Diencephalon (tissue), 1 donor: ENCODE data around the gene UBXN6. TPM values are rescaled to one million over a fixed set of nuclear protein-coding genes. Genes with fewer than 3 reads are reported as not detected.

Experiments used
- small RNA-seq: library from RNA; depleted of rRNA; stranded (forward); fragments of <200 nt; gene quantifications from one replicate; pipeline ENCODE3, GENCODE V24; 2014
- total RNA-seq: library from RNA; depleted of rRNA; stranded (reverse); fragments of >200 nt; gene quantifications from one replicate; pipeline ENCODE4 v1.2.3, GENCODE V29; 2014

The UBXN6 gene
- total RNA-seq: 75.0 TPM

GRCh38 chr19:4457654-4458395 lies at the start of gene UBXN6:
TSS of gene UBXN6 (minus strand) at chr19:4457794. CDS start at chr19:4457697, 97 bp downstream.

GRCh38 chr19:4472174-4472974 lies 14.8 kb upstream of the UBXN6 start, which contains the start of gene HDGFL2:
TSS of gene HDGFL2 (plus strand) at chr19:4472297. CDS start at chr19:4472351, 54 bp downstream.

GRCh38 chr19:4402171-4403004 lies 55.2 kb downstream of the UBXN6 start, which contains the start of gene CHAF1A:
TSS of gene CHAF1A (plus strand) at chr19:4402640. CDS start at chr19:4402763, 123 bp downstream.

GRCh38 chr19:4400135-4400936 lies 57.3 kb downstream of the UBXN6 start, which contains the start of gene SH3GL1:
TSS of gene SH3GL1 (minus strand) at chr19:4400547. CDS start at chr19:4400368, 179 bp downstream.

Small RNA genes lying within 50 kb of the gene (small RNA-seq; reads per million reads assigned to genes)
- not detected for gene MIR4746

Other genes with a start within 250 kb of the UBXN6 start
- 0.23 TPM for gene EBI3, start 228.3 kb downstream of the UBXN6 start, total RNA-seq
- gene YJU2, start 210.7 kb downstream of the UBXN6 start, total RNA-seq: 14.8 TPM
- 10.1 TPM for gene SHD, start 178.5 kb downstream of the UBXN6 start, total RNA-seq
- 1.4 TPM for gene TMIGD2, start 155.4 kb downstream of the UBXN6 start, total RNA-seq
- gene FSD1, start 153.2 kb downstream of the UBXN6 start, total RNA-seq: 51.4 TPM
- 0.69 TPM for gene STAP2, start 119.0 kb downstream of the UBXN6 start, total RNA-seq
- gene MPND, start 114.2 kb downstream of the UBXN6 start, total RNA-seq: 19.6 TPM
- gene SH3GL1, start 57.2 kb downstream of the UBXN6 start, total RNA-seq: 20.1 TPM
- 8.1 TPM for gene CHAF1A, start 55.2 kb downstream of the UBXN6 start, total RNA-seq
- gene HDGFL2, start 14.5 kb upstream of the UBXN6 start, total RNA-seq: 39.4 TPM
- gene PLIN4, start 60.7 kb upstream of the UBXN6 start, total RNA-seq: 0.23 TPM
- 4.6 TPM for gene PLIN5, start 77.4 kb upstream of the UBXN6 start, total RNA-seq
- 0.23 TPM for gene LRG1, start 82.2 kb upstream of the UBXN6 start, total RNA-seq
- 49.1 TPM for gene SEMA6B, start 101.9 kb upstream of the UBXN6 start, total RNA-seq
- 7.6 TPM for gene TNFAIP8L1, start 181.7 kb upstream of the UBXN6 start, total RNA-seq
- gene MYDGF, start 212.5 kb upstream of the UBXN6 start, total RNA-seq: 42.4 TPM